SHP77 treated with DMSO at 0.1 percent for 48 hours (cell line): ENCODE measurements around the gene NUDT17.
A peak's percentile ranks its signal among the peaks of the same experiment; 100 is the strongest.

ENCODE experiments used
- DNase-seq: peaks from one replicate; lab custom pipeline; 2025; lab: John Stamatoyannopoulos, UW

The NUDT17 gene

GRCh38 chr1:145891143-145891542, 45.7 kb downstream of the NUDT17 start:
- DNase-seq: no peak

GRCh38 chr1:145891587-145892485, 46.4 kb downstream of the NUDT17 start:
- peak; percentile 99 for DNase-seq

GRCh38 chr1:145892486-145893087, 47.2 kb downstream of the NUDT17 start:
- no peak for DNase-seq

DNA sequence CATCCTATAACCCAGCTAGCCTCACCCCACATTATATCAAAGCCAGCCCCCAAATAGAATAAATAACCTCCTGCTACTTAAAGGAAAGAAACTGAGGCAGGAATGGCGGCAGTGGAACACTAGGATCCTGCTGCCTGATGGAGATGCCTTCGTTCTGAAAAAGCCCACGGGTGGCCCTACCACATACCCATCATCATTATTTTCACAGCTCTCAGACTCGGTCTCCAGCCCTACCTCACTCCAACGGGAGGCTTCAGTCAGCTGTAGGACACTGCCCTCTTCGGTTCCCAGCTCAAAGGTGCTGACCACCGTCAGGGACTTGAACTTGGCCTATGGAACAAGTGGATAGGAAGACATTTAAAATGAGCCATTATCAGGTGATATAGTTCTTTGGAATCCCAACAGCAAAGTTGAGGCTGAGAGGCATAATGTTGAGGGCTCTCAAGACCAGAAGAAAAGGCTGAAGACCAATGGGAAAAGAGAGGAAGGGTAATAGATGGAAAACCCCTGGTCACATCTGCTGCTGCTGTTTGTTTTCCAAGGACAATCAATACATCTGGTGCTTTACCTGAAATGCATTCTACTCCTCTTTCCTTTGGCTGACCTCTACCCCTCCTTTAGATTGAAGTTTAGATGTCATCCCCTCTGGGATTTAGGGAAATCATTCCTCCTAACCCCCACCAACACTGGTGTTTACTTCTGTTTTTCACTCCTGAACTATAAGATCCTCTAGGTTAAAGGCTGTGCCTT, 48.1 kb downstream of the NUDT17 start:
- DNase-seq: no peak

DNA sequence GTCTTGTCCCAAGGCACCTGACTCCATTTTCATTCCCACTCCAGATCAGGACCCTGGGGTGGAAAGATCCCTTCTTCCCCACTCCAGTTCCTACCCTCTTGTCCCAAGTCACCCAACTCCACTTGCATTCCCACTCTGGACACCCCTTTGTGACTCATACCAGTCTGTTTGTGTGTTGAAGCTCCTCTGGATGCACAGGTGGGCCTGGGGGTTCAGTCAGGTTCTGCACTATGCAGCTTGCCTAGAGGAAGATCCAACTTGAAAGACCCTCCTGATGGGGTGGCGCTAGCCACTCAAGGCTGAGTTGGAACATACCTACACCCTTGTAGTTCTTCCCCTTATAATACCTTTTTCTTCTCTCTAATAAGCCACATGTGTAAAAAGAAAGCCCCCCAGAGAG, 50.0 kb downstream of the NUDT17 start:
- DNase-seq: no peak

DNA sequence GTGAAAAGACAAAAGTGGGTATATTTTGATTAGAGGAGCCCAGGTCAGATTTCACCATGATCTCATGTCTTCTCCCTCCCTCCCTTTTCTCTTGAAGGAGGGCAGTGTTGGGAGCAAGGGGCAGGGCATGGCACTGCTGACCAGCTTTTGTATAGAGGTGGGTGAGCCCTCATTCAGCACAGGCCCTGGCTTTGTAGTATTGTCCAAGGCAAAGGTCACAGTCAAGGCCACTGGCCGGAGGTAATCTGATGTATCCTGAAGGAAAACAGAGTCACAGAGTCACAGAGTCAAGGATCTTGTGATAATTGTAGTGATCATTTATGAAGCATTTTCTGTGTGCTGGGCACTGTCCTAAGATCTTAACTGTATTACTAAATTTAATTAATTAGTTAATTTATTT, 52.5 kb downstream of the NUDT17 start:
- DNase-seq: no peak
